HG02852 (cell line): ENCODE data around the gene HYAL3.

Source experiments
- ATAC-seq: cut with Tn5 transposase; IDR thresholded peaks from one replicate; pipeline ENCODE4 v1.9.1; 2021; ENCODE audit warnings: mild to moderate bottlenecking, moderate library complexity; ENCODE audit not compliant: unreplicated experiment

Gene HYAL3

GRCh38 chr3:50298836-50299637 lies at the start of gene HYAL3, which contains the start of gene NAA80:
Gene HYAL3, minus strand, starts transcription at chr3:50299405. Its CDS starts 3,803 bp downstream, at chr3:50295602.
Gene NAA80, minus strand, starts transcription at chr3:50299405. Its CDS starts 1,942 bp downstream, at chr3:50297463.
- ATAC-seq = peak; percentile 82

DNA sequence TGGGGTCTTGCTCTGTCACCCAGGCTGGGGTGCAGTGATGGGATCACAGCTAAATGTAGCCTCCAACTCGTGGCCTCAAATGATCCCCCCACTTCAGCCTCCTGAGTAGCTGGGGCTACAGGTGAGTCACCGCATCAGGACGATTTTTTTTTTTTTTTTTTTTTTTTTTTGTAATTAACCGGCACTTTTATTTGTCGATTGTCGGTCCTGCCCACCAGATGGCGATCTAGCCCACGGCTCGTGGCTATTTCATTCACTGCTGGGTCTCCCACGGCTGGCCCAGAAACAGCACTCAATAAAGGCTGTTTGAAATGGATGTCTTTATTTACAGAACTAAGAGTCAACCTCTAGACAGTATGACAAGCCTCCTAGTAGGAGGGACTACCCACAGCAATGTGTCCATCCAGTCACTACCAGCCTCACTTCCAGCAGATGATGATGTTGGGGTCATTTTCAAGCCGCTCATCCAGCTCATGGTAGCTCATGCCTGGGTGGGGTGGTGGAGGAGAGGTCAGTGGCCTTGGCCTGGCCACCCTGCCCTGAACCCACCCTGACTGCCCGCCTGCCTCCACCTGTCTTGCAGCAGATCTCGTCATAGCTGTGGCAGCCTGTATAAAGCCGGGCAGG lies 48.1 kb upstream of the HYAL3 start:
- ATAC-seq = no peak

- ATAC-seq = no peak
These were observed 46.5 kb upstream of the HYAL3 start, which contains the start of gene ZMYND10 for GRCh38 chr3:50345586-50346234. Gene ZMYND10, minus strand, starts transcription at chr3:50345732. Its CDS starts 153 bp downstream, at chr3:50345579.

- ATAC-seq = no peak
These were observed 45.8 kb upstream of the HYAL3 start for GRCh38 chr3:50345008-50345407.

- no peak for ATAC-seq
These were observed 43.8 kb upstream of the HYAL3 start for GRCh38 chr3:50342813-50343633.

DNA sequence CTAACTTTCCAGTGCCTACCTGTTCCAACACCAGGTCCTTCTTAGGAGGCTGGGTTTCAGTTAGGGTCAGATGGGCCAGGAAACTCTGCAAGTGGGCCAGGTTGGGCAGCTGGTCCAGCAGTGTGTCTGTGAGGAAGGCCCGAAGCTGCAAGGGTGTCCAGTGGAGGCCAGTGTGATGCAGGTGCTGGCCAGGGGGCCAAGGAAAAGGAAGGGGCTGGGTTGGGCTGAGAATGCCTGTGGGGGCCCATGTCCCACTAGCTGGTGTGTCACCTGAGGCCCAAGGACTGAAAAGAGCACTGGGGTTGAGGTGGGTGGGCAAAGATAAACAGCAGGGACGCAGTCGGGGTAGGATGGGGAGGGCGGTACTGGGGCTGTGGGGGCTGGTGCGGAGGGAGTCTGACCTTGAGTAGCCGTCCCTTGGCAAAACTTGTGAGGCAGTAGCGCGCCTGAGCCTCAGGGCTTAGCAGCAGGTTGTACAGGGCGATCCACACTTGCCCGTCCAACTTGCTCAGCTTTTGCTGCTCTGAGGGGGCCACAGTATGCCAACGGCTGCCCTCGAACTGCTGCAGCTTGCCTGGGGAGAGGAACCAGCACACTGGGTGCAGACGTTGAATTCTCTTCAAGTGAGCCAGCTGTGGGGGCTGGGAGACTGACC lies 42.9 kb upstream of the HYAL3 start:
- no peak for ATAC-seq

GRCh38 chr3:50341537-50341936 lies 42.3 kb upstream of the HYAL3 start:
- ATAC-seq = no peak

GRCh38 chr3:50340448-50341329 lies 41.5 kb upstream of the HYAL3 start, which contains the start of gene RASSF1:
Gene RASSF1, minus strand, starts transcription at chr3:50340836. Its CDS starts 31 bp downstream, at chr3:50340805.
- ATAC-seq = no peak

GRCh38 chr3:50340147-50340447 lies 40.9 kb upstream of the HYAL3 start:
- ATAC-seq = no peak

DNA sequence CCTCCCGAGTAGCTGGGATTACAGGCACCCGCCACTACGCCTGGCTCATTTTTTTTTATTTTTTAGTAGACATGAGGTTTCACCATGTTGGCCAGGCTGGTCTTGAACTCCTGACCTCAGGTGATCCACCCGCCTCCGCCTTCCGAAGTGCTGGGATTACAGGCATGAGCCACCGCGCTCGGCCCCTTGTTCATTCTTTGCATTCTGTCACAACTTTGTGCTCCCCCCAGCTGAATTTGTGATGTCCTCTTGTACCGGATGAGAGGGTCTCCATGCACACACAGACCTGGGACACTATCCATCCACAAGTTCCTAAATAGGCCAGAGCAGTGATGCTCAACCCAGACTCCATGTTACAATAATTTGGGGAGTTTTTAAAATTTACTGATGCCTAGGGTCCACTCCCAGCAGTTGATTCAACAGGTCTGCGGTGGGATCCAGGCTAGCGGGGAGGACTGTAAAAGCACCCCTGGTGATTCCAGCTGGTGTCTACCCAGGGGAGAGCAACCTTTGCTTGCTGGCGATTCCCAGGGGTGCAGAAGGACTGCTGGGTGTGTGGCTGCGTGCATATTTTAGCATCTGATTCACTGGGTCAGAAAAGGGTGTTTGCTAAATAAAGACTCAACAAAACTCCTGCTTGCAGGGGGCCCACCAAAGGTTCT lies 40.4 kb upstream of the HYAL3 start:
- ATAC-seq = no peak

DNA sequence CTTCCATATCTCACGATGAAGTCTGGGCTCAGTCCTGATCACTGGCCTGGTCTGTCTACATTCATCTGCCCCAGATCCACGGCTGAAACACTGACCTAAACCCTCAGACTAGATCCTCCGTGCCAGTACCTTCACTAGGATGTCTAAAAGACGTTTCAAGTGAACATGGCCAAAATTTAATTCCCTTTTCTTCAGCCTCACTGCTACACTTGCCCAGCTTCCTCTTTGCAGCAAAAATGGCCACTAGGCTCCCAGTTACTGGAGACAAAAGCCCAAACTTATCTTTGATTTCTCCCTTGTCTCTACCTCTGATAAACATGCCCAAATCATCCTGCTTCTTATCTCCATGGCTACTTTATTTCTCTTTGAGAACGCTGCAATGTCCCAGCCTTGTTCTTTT lies 39.8 kb upstream of the HYAL3 start:
- ATAC-seq = no peak

DNA sequence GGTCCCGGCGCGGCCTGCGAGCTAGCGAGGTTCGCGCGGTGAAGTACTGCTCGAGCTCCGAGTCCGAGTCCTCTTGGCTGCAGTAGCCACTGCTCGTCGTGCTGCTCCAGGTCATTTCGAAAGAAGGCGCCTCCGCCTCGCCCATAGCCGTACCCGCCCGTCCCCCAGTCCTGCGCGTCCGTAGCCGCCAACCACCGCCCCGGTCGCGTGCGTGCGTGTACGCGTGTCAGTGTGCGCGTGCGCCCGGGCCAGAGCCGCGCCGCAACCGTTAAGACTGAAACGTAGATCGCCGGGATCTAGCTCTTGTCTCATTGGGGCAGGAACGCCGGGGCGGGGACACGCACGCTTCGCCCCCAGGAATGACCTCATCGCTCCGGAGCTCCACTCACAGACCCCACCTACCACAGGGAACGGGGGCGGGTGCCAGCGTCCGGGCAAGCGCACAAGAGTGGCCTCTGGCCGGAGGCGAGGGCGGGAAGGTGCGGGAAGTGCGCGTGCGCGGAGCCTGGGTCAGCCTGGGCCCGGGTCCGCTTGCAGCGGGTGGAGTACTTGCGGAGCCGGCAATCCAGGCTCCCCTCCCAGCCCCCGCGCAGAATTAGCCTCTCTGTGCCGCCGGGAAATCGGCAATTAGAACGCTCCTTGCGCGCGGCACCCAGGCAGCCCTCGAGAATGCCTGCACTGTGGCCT lies 38.1 kb upstream of the HYAL3 start:
- peak; percentile 73 for ATAC-seq

- ATAC-seq = peak; percentile 34
These were observed 37.4 kb upstream of the HYAL3 start for GRCh38 chr3:50336452-50337174.

DNA sequence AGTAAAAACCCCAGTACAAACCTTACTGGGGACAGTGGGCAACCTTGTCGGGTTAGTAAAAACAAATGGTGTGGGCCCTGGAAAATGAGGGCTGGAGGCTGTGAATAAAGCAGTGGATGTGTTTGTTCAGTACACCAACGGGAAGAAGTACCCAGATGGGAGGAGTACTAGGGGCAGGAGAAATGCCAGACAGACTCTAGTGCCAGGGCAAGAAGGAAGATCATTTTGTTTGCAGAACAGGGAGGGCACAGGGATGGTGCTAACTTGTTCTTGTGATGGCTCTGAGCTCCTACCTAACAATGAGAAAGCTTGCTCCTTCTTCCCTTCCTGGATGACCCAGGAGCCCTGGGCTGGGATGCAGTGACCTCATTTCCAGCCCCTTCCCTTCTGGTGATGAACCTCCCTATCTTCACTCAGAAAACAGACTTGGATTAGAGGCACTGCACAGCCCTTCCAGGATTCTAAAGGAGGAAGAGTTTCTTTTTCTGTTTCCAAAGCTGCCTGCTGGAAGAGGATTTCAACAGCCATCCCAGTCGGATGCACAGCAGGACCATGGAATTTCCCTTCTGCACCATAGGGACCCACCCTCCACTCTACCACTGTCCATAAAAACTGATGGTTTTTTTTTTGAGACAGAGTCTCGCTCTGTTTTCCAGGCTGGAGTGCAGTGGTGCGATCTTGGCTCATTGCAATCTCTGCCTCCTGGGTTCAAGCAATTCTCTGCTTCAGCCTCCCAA lies 35.3 kb upstream of the HYAL3 start:
- ATAC-seq = no peak

DNA sequence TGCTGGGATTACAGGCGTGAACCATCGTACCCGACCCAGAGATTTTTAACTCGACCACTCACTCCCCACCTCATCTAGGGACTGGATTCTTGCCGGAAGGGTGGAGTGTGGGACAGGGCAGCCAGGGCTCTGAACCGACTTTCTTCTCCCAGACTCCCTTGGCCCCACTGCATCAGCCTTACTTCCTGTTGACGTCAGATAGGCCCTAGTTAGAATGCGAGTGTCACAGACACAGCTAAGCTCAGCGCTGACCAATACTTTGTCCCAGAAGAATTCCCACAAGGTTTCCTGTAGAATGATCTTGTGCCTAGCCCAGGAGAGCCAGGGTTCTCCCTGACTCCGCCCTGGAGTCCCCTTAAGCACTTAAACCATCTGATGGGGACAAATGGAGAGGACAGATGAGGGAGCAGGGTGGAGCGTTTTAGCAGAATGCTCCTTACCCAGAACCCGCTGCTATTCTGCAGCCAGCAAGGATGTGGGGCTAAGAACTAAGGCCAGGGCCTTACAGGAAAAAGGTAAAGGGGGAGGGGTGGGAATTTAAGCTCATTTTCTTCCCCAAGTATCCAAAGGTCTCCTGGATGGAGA lies 34.6 kb upstream of the HYAL3 start:
- no peak for ATAC-seq

DNA sequence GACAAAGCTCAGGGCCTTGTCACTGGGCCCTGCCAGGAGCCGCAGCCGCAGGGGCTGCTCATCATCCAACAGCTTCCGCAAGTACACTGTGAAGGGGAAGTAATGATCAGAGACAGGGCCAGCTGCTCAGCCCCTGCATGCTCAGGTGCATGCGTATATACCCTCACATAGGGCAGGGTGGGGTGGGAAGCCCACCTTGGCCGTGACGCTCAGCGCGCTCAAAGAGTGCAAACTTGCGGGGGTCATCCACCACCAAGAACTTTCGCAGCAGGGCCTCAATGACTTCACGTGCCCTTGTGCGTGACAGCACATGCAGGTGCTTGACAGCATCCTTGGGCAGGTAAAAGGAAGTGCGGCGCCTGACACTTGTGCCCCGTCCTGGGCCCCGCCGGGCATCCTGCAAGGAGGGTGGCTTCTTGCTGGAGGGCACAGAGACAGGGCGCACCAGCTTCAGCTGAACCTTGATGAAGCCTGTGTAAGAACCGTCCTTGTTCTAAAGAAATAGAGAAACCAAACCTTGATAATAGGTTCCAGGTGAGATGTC lies 32.2 kb upstream of the HYAL3 start:
- ATAC-seq = no peak
